ENCODE data around the gene HCAR3.

DNA sequence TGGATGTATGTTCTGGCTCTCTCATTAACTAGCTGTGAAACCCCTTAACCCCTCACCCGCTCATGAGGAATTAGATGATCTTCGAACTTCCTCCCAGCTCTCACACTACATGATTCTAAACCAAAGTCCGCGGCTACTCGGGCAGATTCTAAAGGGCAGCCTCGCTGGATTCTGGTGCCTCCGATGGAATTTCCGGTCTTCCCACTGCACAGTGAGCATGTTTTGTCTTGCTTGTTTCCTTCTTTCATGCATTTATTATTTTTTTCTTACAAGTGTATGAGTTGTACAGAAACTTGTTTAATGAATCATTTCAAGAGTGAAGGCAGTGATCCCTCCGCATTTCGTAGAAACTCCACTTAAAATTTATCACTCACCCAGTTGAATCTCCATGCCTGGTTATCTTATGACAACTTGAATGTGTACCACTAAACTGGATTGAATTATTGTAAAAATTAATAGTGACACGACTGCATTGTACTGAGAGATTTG lies 4.5 kb upstream of the HCAR3 start:
- TF ChIP-seq MAFF (IDR thresholded peaks at IDR 0.05; ENCODE audit: low read depth, low read length) (no peak), ZNF839 (CRISPR knock-in tag; IDR thresholded peaks at IDR 0.05; ENCODE audit: borderline replicate concordance) (no peak), PBX3 (CRISPR knock-in tag; IDR thresholded peaks at IDR 0.05; ENCODE audit: borderline replicate concordance) (no peak), SRSF1 (optimal IDR thresholded peaks at IDR 0.05; ENCODE audit: low read depth, low read length) (no peak)
- TF ChIP-seq, protein P1, sequence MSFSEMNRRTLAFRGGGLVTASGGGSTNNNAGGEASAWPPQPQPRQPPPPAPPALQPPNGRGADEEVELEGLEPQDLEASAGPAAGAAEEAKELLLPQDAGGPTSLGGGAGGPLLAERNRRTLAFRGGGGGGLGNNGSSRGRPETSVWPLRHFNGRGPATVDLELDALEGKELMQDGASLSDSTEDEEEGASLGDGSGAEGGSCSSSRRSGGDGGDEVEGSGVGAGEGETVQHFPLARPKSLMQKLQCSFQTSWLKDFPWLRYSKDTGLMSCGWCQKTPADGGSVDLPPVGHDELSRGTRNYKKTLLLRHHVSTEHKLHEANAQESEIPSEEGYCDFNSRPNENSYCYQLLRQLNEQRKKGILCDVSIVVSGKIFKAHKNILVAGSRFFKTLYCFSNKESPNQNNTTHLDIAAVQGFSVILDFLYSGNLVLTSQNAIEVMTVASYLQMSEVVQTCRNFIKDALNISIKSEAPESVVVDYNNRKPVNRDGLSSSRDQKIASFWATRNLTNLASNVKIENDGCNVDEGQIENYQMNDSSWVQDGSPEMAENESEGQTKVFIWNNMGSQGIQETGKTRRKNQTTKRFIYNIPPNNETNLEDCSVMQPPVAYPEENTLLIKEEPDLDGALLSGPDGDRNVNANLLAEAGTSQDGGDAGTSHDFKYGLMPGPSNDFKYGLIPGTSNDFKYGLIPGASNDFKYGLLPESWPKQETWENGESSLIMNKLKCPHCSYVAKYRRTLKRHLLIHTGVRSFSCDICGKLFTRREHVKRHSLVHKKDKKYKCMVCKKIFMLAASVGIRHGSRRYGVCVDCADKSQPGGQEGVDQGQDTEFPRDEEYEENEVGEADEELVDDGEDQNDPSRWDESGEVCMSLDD (CRISPR knock-in tag; IDR thresholded peaks at IDR 0.05; ENCODE audit: borderline replicate concordance), result no peak
